HepG2 (cell line): ENCODE data around the gene RAB40C. TPM values are rescaled to one million over a fixed set of nuclear protein-coding genes. Genes with fewer than 3 reads are reported as not detected.
A peak's percentile ranks its signal among the peaks of the same experiment; 100 is the strongest.

Source experiments
- ATAC-seq: fragments of 200-7000 bp; cut with Tn5 transposase; 3 replicates; pipeline ENCODE4 v1.9.1; 2020; ENCODE audit warnings: mild to moderate bottlenecking, moderate library complexity
- BruUV-seq: library from RNA; stranded (reverse); fragments of 400-500 nt; replicated peaks from 2 replicates; lab custom pipeline; 2021; lab: Mats Ljungman, UMichigan
- CTCF ChIA-PET: fragments of 300-600 bp; formaldehyde crosslinking; extraction: SDS; loops from one replicate; lab custom pipeline; 2021; ENCODE audit warnings: low total read pairs, inconsistent platforms, low intra/inter-chr PET ratio; lab: Yijun Ruan, JAX
- POLR2A ChIA-PET: fragments of 350-600 bp; sonication (Branson Sonifier 250); formaldehyde crosslinking; loops from one replicate; lab custom pipeline; 2020; ENCODE audit warnings: antibody characterized with exemption, inconsistent platforms; lab: Yijun Ruan, JAX
- DNase-seq: peaks from one replicate; pipeline ENCODE4 v3.0.0-alpha.2; 2015; ENCODE audit warnings: low spot score
- FAIRE-seq: peaks from 3 replicates; lab custom pipeline; 2011; peaks lifted over from hg19 to GRCh38; lab: Jason Lieb, UNC
- H2AFZ ChIP-seq: one replicate; pipeline ENCODE4 v1.6.1; 2011; ENCODE audit warnings: low read length, inconsistent platforms
- H3K27ac ChIP-seq: fragments of 300-600 bp; 3 replicates; pipeline ENCODE4 v1.8.0; 2011; ENCODE audit warnings: mixed run types, mild to moderate bottlenecking, mixed read lengths, low read length, inconsistent platforms; ENCODE audit not compliant: insufficient read depth; ENCODE audit errors: extremely low read length
- H3K27me3 ChIP-seq, 2 experiments: fragments of 200-600 bp in 1 of 2; 2 replicates in 1 of 2; 3 replicates in 1 of 2; pipeline versions ENCODE4 v1.6.0 to v1.8.0; 2011; ENCODE audit warnings: low read length in 2 of 2, mild to moderate bottlenecking in 2 of 2, moderate library complexity in 2 of 2, inconsistent platforms in 1 of 2; ENCODE audit not compliant: insufficient read depth in 2 of 2, control insufficient read depth in 1 of 2
- H3K36me3 ChIP-seq, 2 experiments: fragments of 200-600 bp in 1 of 2; replicated peaks in 1 of 2; 2 replicates in 1 of 2; 3 replicates in 1 of 2; pipeline versions ENCODE4 v1.5.1 to v1.8.0; 2011; ENCODE audit warnings: low read length in 2 of 2, inconsistent platforms in 1 of 2; ENCODE audit not compliant: insufficient read depth in 2 of 2, control insufficient read depth in 1 of 2
- H3K4me1 ChIP-seq: 2 replicates; pipeline ENCODE4 v1.5.1; 2012; ENCODE audit warnings: low read length, inconsistent platforms; ENCODE audit not compliant: insufficient read depth
- H3K4me2 ChIP-seq: 2 replicates; pipeline ENCODE4 v1.6.0; 2011; ENCODE audit warnings: low read depth, low read length, inconsistent platforms
- H3K4me3 ChIP-seq, 3 experiments: fragments of 200-600 bp in 1 of 3; sonication (generic), shearing (Covaris generic) in 1 of 3; replicated peaks in 1 of 3; 2 replicates each; pipeline ENCODE4 v1.5.1; 2011 to 2016; ENCODE audit warnings: low read length in 3 of 3, inconsistent platforms in 2 of 3, low read depth in 2 of 3, mild to moderate bottlenecking in 2 of 3, control low read depth in 1 of 3, mixed read lengths in 1 of 3; ENCODE audit not compliant: insufficient read depth in 1 of 3
- H3K79me2 ChIP-seq: one replicate; pipeline ENCODE4 v1.6.1; 2011; ENCODE audit warnings: low read length, inconsistent platforms; ENCODE audit not compliant: insufficient read depth
- H3K9ac ChIP-seq: 2 replicates; pipeline ENCODE4 v1.6.0; 2011; ENCODE audit warnings: mild to moderate bottlenecking, low read depth, low read length, inconsistent platforms; ENCODE audit not compliant: insufficient read depth
- H3K9me3 ChIP-seq: 2 replicates; pipeline ENCODE4 v1.5.1; 2012; ENCODE audit warnings: mild to moderate bottlenecking, low read length
- H4K20me1 ChIP-seq: 2 replicates; pipeline ENCODE4 v1.6.0; 2011; ENCODE audit warnings: inconsistent platforms, mild to moderate bottlenecking, low read length, moderate library complexity; ENCODE audit not compliant: insufficient read depth
- AGO1 ChIP-seq: fragments of 200-400 bp; formaldehyde crosslinking; IDR thresholded peaks from 2 replicates; pipeline ENCODE4 v1.6.1; 2017; ENCODE audit warnings: mild to moderate bottlenecking, low read depth, low read length, moderate library complexity; ENCODE audit not compliant: poor library complexity, severe bottlenecking
- HMGXB4 ChIP-seq, 2 experiments: sonication (generic) in 1 of 2; formaldehyde crosslinking in 1 of 2; IDR thresholded peaks; 2 replicates each; pipeline versions ENCODE4 v1.4.0 to v1.6.1; 2018 to 2020; ENCODE audit warnings: missing genetic modification reagents in 2 of 2, borderline replicate concordance in 1 of 2, low read depth in 1 of 2, mild to moderate bottlenecking in 1 of 2, missing biosample characterization in 1 of 2
- RBFOX2 ChIP-seq: fragments of 200-400 bp; formaldehyde crosslinking; IDR thresholded peaks from 2 replicates; pipeline ENCODE4 v1.6.1; 2017; ENCODE audit warnings: low read depth, mild to moderate bottlenecking, low read length
- ZNF383 ChIP-seq: sonication (generic); formaldehyde crosslinking; IDR thresholded peaks from 2 replicates; pipeline ENCODE4 v1.4.0; 2020; ENCODE audit warnings: missing genetic modification reagents, mild to moderate bottlenecking, borderline replicate concordance
- WGBS: methylation state at CpG from one replicate; pipeline ENCODE4 v1.1.6; 2017; ENCODE audit warnings: low lambda C conversion rate; 5-methylcytosine and 5-hydroxymethylcytosine counted together
- in situ Hi-C: cut with HindIII; loops from 2 replicates; pipeline ENCODE4 v1.10.0; 2017; ENCODE audit warnings: low pct_unique_long_range_greater_than_20kb; ENCODE audit not compliant: extremely low pct_ligation_motif_present
- intact Hi-C: fragments of 100-400 bp; cut with micrococcal nuclease; formaldehyde crosslinking; loops from one replicate; pipeline ENCODE4 v1.10.0; 2022; ENCODE audit not compliant: unreplicated experiment
- polyA plus RNA-seq, 8 experiments: library from polyadenylated mRNA; depleted of rRNA in 3 of 8; stranded (reverse) in 7 of 8; unstranded in 1 of 8; fragments of >200 nt; fragmentation: Illumina TruSeq in 4 of 8; extraction: Trizol in 4 of 8; gene quantifications; 2 replicates each; pipeline versions ENCODE4 v1.2.1 to v1.2.3, GENCODE V29; 2011 to 2016; ENCODE audit warnings: low read depth in 4 of 8, missing spikeins in 1 of 8, mixed read lengths in 1 of 8; ENCODE audit not compliant: insufficient read depth in 1 of 8
- total RNA-seq, 5 experiments: library from RNA; depleted of rRNA; stranded (reverse); fragments of >200 nt; fragmentation: Illumina TruSeq; extraction: Trizol; gene quantifications; 2 replicates each; pipeline ENCODE4 v1.2.3, GENCODE V29; 2016; ENCODE audit warnings: low read depth in 1 of 5

The RAB40C gene
- total and polyA plus RNA-seq, 2 of the 13 experiments (the other 11 are each of a cell fraction or from before 2014, with no cell fraction given): 7.7 to 11.5 TPM

GRCh38 chr16:670485-671352 lies 80.9 kb downstream of the RAB40C start:
- Histone ChIP-seq H3K4me1 (peaks cover 30% of the 10 kb centered on the region), H3K79me2 (peaks cover 17% of the 10 kb centered on the region), H3K27me3 (no peaks in the 10 kb centered on the region), H2AFZ (no peak overlapping the region), H4K20me1 (no peaks in the 10 kb centered on the region), H3K36me3 (peaks cover 22 to 42% of the 10 kb centered on the region in 2 experiments; a peak in 4 of 5 replicates), H3K9ac (no peak overlapping the region), H3K27ac (no peak overlapping the region), H3K9me3 (no peaks in the 10 kb centered on the region), H3K4me2 (no peak overlapping the region), H3K4me3 (no peak overlapping the region)
- BruUV-seq: no TSS peak
- 98% methylated on average over 30 of the region's 52 CpGs for WGBS
- POLR2A ChIA-PET: interaction anchor here (0.9 kb wide), 1 partner anchor 23 kb away, joined by 3 read pairs; no protein-coding TSS in a partner anchor
- CTCF ChIA-PET: no interaction called here
- in situ Hi-C loops (no loop called here), intact Hi-C loops (no loop called here)
- ATAC-seq (no peak), FAIRE-seq (no peak), DNase-seq (no peak)
- peak; percentile 36; the same call in 1 of the 2 replicates for TF ChIP-seq RBFOX2
- no peak for TF ChIP-seq HMGXB4 (CRISPR knock-in tag; IDR thresholded peaks at IDR 0.05; ENCODE audit: borderline replicate concordance in 1 of 2, low read depth in 1 of 2)
- TF ChIP-seq ZNF383 (CRISPR knock-in tag): no peak
- TF ChIP-seq AGO1: peak; percentile 89
